ENCODE measurements around the gene CTSW. TPM values are rescaled to one million over a fixed set of nuclear protein-coding genes. Genes with fewer than 3 reads are reported as not detected.

Gene CTSW
- total RNA-seq, 1 donor, result 0.43 TPM

DNA sequence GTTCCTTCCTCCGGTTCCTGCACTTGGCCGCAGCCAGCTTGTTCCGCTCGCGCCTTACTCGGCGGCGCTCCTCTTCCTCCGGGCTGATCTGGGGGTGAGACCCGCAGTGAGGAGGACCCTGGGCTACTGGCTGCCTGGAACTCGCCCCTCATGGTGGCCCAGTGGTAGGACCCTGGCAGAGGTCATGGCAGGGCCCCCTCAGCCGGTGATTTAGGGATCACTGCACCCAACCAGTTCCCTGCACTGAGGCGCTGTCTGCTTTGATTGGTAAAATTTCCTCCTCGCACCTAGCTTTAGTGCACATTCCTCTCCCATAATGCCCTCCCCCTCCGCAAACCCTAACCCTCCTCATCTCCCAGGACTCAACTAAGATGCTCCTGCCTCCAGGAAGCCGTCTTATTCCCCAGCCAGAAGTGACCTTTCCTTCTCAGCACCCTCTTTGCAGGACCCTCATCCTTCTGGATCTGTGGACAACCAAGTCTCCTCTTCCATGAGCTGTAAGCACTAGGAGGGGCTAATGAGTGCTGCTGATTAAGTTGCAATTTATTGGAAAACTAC, 14.5 kb downstream of the CTSW start:
- TF ChIP-seq, protein P1, sequence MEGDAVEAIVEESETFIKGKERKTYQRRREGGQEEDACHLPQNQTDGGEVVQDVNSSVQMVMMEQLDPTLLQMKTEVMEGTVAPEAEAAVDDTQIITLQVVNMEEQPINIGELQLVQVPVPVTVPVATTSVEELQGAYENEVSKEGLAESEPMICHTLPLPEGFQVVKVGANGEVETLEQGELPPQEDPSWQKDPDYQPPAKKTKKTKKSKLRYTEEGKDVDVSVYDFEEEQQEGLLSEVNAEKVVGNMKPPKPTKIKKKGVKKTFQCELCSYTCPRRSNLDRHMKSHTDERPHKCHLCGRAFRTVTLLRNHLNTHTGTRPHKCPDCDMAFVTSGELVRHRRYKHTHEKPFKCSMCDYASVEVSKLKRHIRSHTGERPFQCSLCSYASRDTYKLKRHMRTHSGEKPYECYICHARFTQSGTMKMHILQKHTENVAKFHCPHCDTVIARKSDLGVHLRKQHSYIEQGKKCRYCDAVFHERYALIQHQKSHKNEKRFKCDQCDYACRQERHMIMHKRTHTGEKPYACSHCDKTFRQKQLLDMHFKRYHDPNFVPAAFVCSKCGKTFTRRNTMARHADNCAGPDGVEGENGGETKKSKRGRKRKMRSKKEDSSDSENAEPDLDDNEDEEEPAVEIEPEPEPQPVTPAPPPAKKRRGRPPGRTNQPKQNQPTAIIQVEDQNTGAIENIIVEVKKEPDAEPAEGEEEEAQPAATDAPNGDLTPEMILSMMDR (IDR thresholded peaks at IDR 0.05; ENCODE audit: insufficient read depth, low read depth, low read length), result no peak
- H3K4me3 ChIP-seq (ENCODE audit: low read depth, low read length), result no peak overlapping the region
- no peak for DNase-seq (ENCODE audit: low read depth)

DNA sequence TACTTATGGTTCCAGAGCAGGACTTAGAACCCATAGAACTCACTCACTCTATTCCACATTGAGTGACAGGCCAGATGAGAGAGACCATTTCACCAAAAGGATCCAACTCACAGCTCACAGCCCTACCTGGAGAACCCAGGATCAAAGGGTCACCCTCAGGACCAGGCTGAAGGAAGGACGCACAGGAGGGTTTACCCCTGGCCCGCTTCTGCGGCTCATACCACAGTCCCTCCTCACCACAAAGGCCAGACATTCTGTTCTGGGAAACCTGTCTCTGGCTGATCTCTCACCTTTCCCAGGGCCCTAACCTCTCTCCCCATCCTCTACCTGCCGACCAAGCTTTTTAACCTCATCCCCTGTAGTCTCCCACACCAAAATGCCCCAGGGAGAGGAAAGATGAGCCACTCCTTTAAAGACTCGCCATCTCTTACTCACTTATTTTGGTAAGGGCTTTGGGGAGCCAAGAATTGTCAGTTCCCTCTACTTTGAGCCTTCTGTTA, 15.9 kb downstream of the CTSW start:
- no peak for DNase-seq (ENCODE audit: low read depth)
- no peak overlapping the region for H3K4me3 ChIP-seq (ENCODE audit: low read depth, low read length)
- TF ChIP-seq, protein P1 (IDR thresholded peaks at IDR 0.05; ENCODE audit: insufficient read depth, low read depth, low read length), result no peak

DNA sequence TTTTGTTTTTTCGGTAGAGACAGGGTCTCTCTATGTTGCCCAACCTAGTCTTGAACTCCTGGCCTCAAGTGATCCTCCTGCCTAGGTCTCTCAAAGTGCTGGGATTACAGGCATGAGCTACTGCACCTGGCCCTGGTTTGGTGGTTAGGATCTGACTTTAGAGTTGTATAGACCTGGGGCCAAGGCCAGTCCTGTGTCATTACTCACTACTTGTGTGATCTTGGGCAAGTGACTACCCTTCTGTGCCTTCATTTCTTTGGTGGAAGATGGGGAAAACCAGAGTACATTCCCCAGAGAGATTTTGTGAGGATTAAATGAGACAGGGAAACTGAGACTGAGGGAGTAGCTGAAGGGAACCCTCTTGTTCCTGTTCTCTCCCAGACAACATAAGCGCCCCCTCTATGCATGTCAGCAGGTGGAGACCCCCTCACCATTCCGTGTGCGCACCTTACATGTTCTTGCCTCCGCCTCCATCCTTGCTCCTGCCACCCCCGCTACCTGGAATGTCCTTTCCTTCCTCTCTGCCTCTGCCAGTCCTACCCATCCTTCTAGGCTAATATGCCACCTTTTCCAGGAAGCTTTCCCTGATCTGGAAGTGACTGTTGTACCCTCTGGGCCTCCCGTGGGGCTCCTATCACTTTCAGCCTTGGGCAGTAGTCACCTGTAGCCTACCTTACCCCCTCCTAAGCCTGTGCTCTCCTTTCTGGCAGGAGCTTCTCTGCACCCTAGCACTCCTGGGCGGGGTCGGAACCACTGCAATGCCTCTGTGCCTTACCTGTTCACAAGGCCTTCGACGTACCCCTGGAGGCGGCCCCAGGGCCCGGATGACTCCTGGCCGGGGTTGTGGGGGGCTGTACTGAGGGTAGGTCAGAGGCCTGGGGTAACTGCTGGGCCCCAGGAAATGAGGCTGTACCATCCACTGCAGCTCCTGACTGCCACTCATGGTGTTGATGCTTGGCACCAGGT, 16.7 kb downstream of the CTSW start:
- DNase-seq (ENCODE audit: low read depth), result no peak
- TF ChIP-seq, protein P1 (IDR thresholded peaks at IDR 0.05; ENCODE audit: insufficient read depth, low read depth, low read length), result no peak
- no peak overlapping the region for H3K4me3 ChIP-seq (ENCODE audit: low read depth, low read length)

DNA sequence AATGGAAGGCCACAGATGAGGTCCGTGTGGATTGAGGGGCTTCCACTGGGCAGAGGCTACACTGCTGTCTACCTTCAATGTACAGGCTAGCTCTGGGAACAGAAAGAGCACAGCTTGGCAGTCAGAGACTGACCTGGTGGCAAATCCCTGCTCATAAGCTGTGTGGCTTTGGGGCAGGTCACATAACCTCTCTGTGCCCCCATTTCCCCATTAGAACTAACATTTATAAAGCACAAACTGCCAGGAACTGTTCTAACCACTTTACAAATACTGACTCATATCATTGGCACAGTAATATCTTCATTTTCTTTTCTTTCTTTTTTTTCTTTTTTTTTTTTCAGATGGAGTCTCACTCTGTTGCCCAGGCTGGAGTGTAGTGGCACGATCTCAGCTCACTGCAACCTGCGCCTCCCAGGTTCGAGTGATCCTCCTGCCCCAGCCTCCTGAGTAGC, 17.4 kb downstream of the CTSW start:
- DNase-seq (ENCODE audit: low read depth), result no peak
- H3K4me3 ChIP-seq (ENCODE audit: low read depth, low read length), result no peak overlapping the region
- TF ChIP-seq, protein P1 (IDR thresholded peaks at IDR 0.05; ENCODE audit: insufficient read depth, low read depth, low read length), result no peak

DNA sequence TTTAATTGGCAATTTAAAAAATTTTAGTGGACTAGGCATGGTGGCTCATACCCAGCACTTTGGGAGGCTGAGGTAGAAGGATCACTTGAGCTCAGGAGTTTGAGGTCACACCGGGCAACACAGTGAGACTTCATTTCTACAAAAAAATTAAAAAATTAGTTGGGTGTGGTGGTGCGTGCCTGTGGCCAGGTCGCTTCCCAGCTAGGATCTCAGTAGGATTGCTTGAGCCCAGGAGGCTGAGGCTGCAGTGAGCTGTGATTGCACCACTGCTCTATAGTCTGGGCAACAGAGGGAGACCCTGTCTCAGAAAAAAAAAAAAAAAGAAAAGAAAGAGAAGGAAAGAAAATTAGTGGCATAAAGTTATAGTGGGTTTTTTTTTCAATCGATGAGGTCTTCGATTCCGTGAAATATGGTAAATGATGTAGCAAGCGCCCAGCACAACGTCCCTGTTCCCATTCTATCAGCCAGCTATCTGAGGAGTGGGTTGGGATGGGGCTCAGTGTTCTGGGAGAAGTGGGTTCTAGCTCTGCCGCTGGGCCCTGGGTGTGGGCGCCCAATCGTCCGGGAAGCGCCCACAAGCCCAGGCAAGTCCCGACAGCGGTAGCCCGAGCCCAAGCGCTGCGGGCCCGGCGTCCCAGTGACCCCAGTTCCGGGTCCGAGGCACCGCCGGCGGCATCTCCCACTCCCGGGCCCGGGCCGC, 19.2 kb downstream of the CTSW start:
- no peak for DNase-seq (ENCODE audit: low read depth)
- peak overlapping the region; percentile 84 for H3K4me3 ChIP-seq (ENCODE audit: low read depth, low read length)
- TF ChIP-seq, protein P1 (IDR thresholded peaks at IDR 0.05; ENCODE audit: insufficient read depth, low read depth, low read length), result no peak

DNA sequence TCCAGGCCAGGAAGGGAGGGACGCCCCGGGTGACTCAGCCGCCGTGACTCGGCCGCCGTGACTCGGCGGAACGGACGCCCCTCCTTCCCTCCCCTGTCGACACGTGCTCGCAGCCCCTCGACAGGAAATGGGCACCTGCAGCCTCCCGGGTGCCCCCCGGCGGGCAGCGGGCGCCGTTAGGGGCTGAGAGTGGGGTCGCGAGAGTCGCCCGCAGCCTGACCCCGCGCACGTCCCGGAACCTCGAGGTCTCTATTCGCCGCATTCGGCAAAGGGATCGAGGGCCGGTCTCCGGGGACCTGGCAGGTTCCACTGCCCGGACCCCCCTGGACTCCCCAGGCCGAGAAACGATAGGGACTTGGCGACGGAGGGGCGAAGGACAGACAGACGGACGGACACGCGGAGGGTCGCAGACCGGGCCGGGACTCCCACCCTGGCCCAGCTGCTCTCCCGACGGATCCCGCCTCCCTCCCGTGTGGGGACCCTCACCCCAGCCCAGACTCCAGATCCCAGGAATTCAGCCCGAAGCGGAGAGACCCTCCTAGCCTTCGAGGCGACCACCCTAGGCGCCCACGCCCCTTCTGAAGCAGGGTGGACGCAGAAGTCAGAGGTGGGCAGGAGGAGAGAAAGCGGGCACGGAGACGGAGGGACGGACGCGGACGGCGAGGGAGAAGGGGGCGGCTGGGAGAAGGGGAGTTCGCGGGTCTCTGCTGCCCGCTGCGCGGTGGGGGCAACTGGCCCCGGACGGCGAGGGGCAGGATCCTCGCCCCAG, 19.9 kb downstream of the CTSW start:
- peak; percentile 82 for DNase-seq (ENCODE audit: low read depth)
- TF ChIP-seq, protein P1 (IDR thresholded peaks at IDR 0.05; ENCODE audit: insufficient read depth, low read depth, low read length), result no peak
- H3K4me3 ChIP-seq (ENCODE audit: low read depth, low read length), result peak overlapping the region; percentile 84

All from fibroblast of villous mesenchyme (primary cell).